GM10847 (cell line): ENCODE measurements around the gene ABLIM3.

Experiments
- POLR2A ChIP-seq: IDR thresholded peaks from 2 replicates; pipeline ENCODE4 v1.6.1; 2011; ENCODE audit not compliant: insufficient read length; ENCODE audit errors: extremely low read depth

The ABLIM3 gene

GRCh38 chr5:149235841-149236240 is 94.5 kb downstream of the ABLIM3 start:
- no peak for TF ChIP-seq POLR2A

GRCh38 chr5:149237662-149238061 is 96.4 kb downstream of the ABLIM3 start:
- no peak for TF ChIP-seq POLR2A

- TF ChIP-seq POLR2A, result no peak
Observed at GRCh38 chr5:149238540-149238939, 97.2 kb downstream of the ABLIM3 start.

GRCh38 chr5:149239917-149240316 is 98.6 kb downstream of the ABLIM3 start:
- no peak for TF ChIP-seq POLR2A

- no peak for TF ChIP-seq POLR2A
Observed at GRCh38 chr5:149240354-149240998, 99.2 kb downstream of the ABLIM3 start.

- TF ChIP-seq POLR2A, result no peak
Observed at GRCh38 chr5:149242339-149242738, 101.0 kb downstream of the ABLIM3 start.

- no peak for TF ChIP-seq POLR2A
Observed at GRCh38 chr5:149246906-149247305, 105.6 kb downstream of the ABLIM3 start.

GRCh38 chr5:149247726-149248125 is 106.4 kb downstream of the ABLIM3 start:
- no peak for TF ChIP-seq POLR2A

- TF ChIP-seq POLR2A, result no peak
Observed at GRCh38 chr5:149251546-149251945, 110.3 kb downstream of the ABLIM3 start.

- TF ChIP-seq POLR2A, result no peak
Observed at GRCh38 chr5:149254506-149254905, 113.2 kb downstream of the ABLIM3 start.

- TF ChIP-seq POLR2A, result no peak
Observed at GRCh38 chr5:149256451-149256850, 115.2 kb downstream of the ABLIM3 start.

- no peak for TF ChIP-seq POLR2A
Observed at GRCh38 chr5:149257131-149257530, 115.8 kb downstream of the ABLIM3 start.

GRCh38 chr5:149257889-149258705 is 116.8 kb downstream of the ABLIM3 start:
- TF ChIP-seq POLR2A, result no peak

- TF ChIP-seq POLR2A, result no peak
Observed at GRCh38 chr5:149260761-149261160, 119.5 kb downstream of the ABLIM3 start.

GRCh38 chr5:149261246-149261645 is 120.0 kb downstream of the ABLIM3 start:
- no peak for TF ChIP-seq POLR2A

- no peak for TF ChIP-seq POLR2A
Observed at GRCh38 chr5:149262315-149262714, 121.0 kb downstream of the ABLIM3 start.
